Measurements from ENCODE around the gene LRMDA. TPM values are rescaled to one million over a fixed set of nuclear protein-coding genes. Genes with fewer than 3 reads are reported as not detected.

LRMDA gene
- total and polyA plus RNA-seq, 10 of the 15 experiments (the other 5 are each of a cell fraction or from before 2014, with no cell fraction given) = 0.07 to 0.54 (median 0.29) TPM; not detected in 4

GRCh38 chr10:75400771-75401568 is 30.5 kb upstream of the LRMDA start:
- H3K4me3 ChIP-seq = peak overlapping the region; percentile 55; the same call in 1 of the 2 replicates
- H4K20me1 ChIP-seq (ENCODE audit: control insufficient read depth, insufficient read depth) = no peaks in the 10 kb centered on the region
- no peak overlapping the region; the same call in 1 of the 2 replicates for H2AFZ ChIP-seq (ENCODE audit: control insufficient read depth, low read depth, low read length)
- SMC1A ChIA-PET (ENCODE audit: uncharacterized antibody, unreplicated experiment) = interaction anchor here (0.6 to 4.3 kb wide), 25 partner anchors 30 to 1145 kb away, joined by 3 to 19 read pairs (median 4); partner anchors contain the start of gene LRMDA
- RAD21 ChIA-PET (ENCODE audit: unreplicated experiment) = interaction anchor here (0.7 to 3.9 kb wide), 27 partner anchors 9 to 903 kb away, joined by 3 to 38 read pairs (median 5); no protein-coding TSS in a partner anchor
- WGBS (ENCODE audit: insufficient coverage, insufficient replicate concordance, low lambda C conversion rate, missing lambda C conversion rate) = 2% methylated on average over 64 of the region's 68 CpGs
- CTCF ChIA-PET = interaction anchor here (0.9 to 5.7 kb wide), 17 partner anchors 13 to 905 kb away, joined by 3 to 38 read pairs (median 4); no protein-coding TSS in a partner anchor
- H3K27me3 ChIP-seq (replicated peaks in 1 of 2; ENCODE audit: control insufficient read depth in 2 of 2, insufficient read depth in 2 of 2, low read length in 1 of 2) = peaks cover 7 to 10% of the 10 kb centered on the region in 2 experiments
- POLR2A ChIA-PET = interaction anchor here (0.8 to 1.5 kb wide), 7 partner anchors 8 to 686 kb away, joined by 3 to 5 read pairs (median 3); no protein-coding TSS in a partner anchor
- H3K36me3 ChIP-seq (ENCODE audit: control insufficient read depth in 2 of 2, insufficient read depth in 2 of 2, low read length in 1 of 2) = no peaks in the 10 kb centered on the region
- ATAC-seq = peak; percentile 22
- no peak overlapping the region for H3K9ac ChIP-seq (ENCODE audit: control insufficient read depth, insufficient read depth, low read length)
- no peak for FAIRE-seq
- intact Hi-C loops (cut with micrococcal nuclease; ENCODE audit: unreplicated experiment) = loop anchor here (2.0 to 10.0 kb wide), 6 partner anchors 141 to 904 kb away; no protein-coding TSS in a partner anchor
- no peak for DNase-seq (ENCODE audit: low read depth, low spot score)
- H3K79me2 ChIP-seq (ENCODE audit: control insufficient read depth, insufficient read depth, low read length) = no peaks in the 10 kb centered on the region
- no TSS peak for BruUV-seq (replicated peaks)
- H3K9me3 ChIP-seq (replicated peaks; ENCODE audit: control insufficient read depth, insufficient read depth, low read length) = no peaks in the 10 kb centered on the region; the same call in 2 of the 3 replicates
- peak overlapping the region; percentile 82 for H3K4me2 ChIP-seq (ENCODE audit: control insufficient read depth, insufficient read depth)
- H3K27ac ChIP-seq (ENCODE audit: control insufficient read depth, insufficient read depth) = no peak overlapping the region
- in situ Hi-C loops (cut with MboI) = no loop called here
- H3K4me1 ChIP-seq (ENCODE audit: control insufficient read depth, insufficient read depth, low read length) = no peaks in the 10 kb centered on the region; the same call in 1 of the 2 replicates
- 0 out of 2 replicates have a peak, but pooled peaks have one; percentile 65 for TF ChIP-seq LARP7 (IDR thresholded peaks at IDR 0.05)
- no peak for TF ChIP-seq NR2C1 (IDR thresholded peaks at IDR 0.05)
- TF ChIP-seq GATAD2B (conservative IDR thresholded peaks at IDR 0.05; ENCODE audit: low read depth) = no peak
- no peak for TF ChIP-seq USF2 (IDR thresholded peaks at IDR 0.05; ENCODE audit: borderline replicate concordance, low read depth, low read length)
- no peak for TF ChIP-seq ZSCAN29 (IDR thresholded peaks at IDR 0.05)
- TF ChIP-seq YY1 (IDR thresholded peaks at IDR 0.05; ENCODE audit: low read depth, low read length) = no peak
- TF ChIP-seq ZBTB4 (CRISPR knock-in tag; IDR thresholded peaks at IDR 0.05) = no peak
- no peak for TF ChIP-seq ZBED1 (IDR thresholded peaks at IDR 0.05; ENCODE audit: borderline replicate concordance)
- TF ChIP-seq, protein P1, sequence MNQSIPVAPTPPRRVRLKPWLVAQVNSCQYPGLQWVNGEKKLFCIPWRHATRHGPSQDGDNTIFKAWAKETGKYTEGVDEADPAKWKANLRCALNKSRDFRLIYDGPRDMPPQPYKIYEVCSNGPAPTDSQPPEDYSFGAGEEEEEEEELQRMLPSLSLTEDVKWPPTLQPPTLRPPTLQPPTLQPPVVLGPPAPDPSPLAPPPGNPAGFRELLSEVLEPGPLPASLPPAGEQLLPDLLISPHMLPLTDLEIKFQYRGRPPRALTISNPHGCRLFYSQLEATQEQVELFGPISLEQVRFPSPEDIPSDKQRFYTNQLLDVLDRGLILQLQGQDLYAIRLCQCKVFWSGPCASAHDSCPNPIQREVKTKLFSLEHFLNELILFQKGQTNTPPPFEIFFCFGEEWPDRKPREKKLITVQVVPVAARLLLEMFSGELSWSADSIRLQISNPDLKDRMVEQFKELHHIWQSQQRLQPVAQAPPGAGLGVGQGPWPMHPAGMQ (IDR thresholded peaks at IDR 0.05; ENCODE audit: borderline replicate concordance) = no peak
- TF ChIP-seq NRF1 (conservative IDR thresholded peaks at IDR 0.05; ENCODE audit: low read depth, low read length) = no peak
- TF ChIP-seq, protein P2, sequence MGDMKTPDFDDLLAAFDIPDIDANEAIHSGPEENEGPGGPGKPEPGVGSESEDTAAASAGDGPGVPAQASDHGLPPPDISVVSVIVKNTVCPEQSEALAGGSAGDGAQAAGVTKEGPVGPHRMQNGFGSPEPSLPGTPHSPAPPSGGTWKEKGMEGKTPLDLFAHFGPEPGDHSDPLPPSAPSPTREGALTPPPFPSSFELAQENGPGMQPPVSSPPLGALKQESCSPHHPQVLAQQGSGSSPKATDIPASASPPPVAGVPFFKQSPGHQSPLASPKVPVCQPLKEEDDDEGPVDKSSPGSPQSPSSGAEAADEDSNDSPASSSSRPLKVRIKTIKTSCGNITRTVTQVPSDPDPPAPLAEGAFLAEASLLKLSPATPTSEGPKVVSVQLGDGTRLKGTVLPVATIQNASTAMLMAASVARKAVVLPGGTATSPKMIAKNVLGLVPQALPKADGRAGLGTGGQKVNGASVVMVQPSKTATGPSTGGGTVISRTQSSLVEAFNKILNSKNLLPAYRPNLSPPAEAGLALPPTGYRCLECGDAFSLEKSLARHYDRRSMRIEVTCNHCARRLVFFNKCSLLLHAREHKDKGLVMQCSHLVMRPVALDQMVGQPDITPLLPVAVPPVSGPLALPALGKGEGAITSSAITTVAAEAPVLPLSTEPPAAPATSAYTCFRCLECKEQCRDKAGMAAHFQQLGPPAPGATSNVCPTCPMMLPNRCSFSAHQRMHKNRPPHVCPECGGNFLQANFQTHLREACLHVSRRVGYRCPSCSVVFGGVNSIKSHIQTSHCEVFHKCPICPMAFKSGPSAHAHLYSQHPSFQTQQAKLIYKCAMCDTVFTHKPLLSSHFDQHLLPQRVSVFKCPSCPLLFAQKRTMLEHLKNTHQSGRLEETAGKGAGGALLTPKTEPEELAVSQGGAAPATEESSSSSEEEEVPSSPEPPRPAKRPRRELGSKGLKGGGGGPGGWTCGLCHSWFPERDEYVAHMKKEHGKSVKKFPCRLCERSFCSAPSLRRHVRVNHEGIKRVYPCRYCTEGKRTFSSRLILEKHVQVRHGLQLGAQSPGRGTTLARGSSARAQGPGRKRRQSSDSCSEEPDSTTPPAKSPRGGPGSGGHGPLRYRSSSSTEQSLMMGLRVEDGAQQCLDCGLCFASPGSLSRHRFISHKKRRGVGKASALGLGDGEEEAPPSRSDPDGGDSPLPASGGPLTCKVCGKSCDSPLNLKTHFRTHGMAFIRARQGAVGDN (IDR thresholded peaks at IDR 0.05) = no peak
- no peak for TF ChIP-seq PAX5 (IDR thresholded peaks at IDR 0.05; ENCODE audit: borderline replicate concordance, low read depth, low read length)

Data from GM12878 (cell line).